Left lung (tissue), 10 donors: Measurements from ENCODE around the gene MBD6. TPM values are rescaled to one million over a fixed set of nuclear protein-coding genes. Genes with fewer than 3 reads are reported as not detected.

Source experiments
- ATAC-seq: fragments of 200-7000 bp; cut with Tn5 transposase; one replicate; pipeline ENCODE4 v1.9.1; 2020; ENCODE audit warnings: moderate library complexity
- DNase-seq, 4 donors: peaks; one replicate each; pipeline ENCODE4 v3.0.0-alpha.2; 2013 to 2020
- H3K27ac ChIP-seq, 2 donors: fragments of 200-600 bp; sonication (generic) in 1 of 2; one replicate each; pipeline versions ENCODE4 v1.5.0 to v1.8.0; 2020 to 2021
- H3K27me3 ChIP-seq, 2 donors: fragments of 200-600 bp; sonication (generic) in 1 of 2; one replicate each; pipeline versions ENCODE4 v1.5.0 to v1.8.0; 2020 to 2021
- H3K36me3 ChIP-seq, 2 donors: fragments of 200-600 bp; sonication (generic) in 1 of 2; one replicate each; pipeline versions ENCODE4 v1.5.0 to v1.8.0; 2020 to 2021
- H3K4me1 ChIP-seq, 2 donors: fragments of 200-600 bp; one replicate each; pipeline ENCODE4 v1.8.0; 2021
- H3K4me3 ChIP-seq, 2 donors: fragments of 200-600 bp; sonication (generic) in 1 of 2; one replicate each; pipeline versions ENCODE4 v1.5.0 to v1.8.0; 2020 to 2021; ENCODE audit warnings: mild to moderate bottlenecking in 1 of 2
- H3K9me3 ChIP-seq, 2 donors: fragments of 200-600 bp; sonication (generic) in 1 of 2; one replicate each; pipeline versions ENCODE4 v1.5.0 to v1.8.0; 2020 to 2021
- intact Hi-C, 2 donors: fragments of 100-400 bp; cut with DNase I; formaldehyde crosslinking; loops; one replicate each; pipeline versions ENCODE4 v1.11.2 to v1.14.2; 2022
- polyA plus RNA-seq, 6 donors: library from polyadenylated mRNA; unstranded; fragments of 120-200 nt; gene quantifications; one replicate each; pipeline ENCODE4 v1.2.1, GENCODE V29; 2013; ENCODE audit not compliant: insufficient read length in 6 of 6
- total RNA-seq, 2 donors: library from RNA; stranded (reverse); fragmentation: NEBNext Ultra II Directional; extraction: Animal tissue kit (Norgen Biotek cat#: 25700); gene quantifications; one replicate each; pipeline ENCODE4 v1.2.1, GENCODE V29; 2021
- TF ChIP-seq, protein P1 (sequence below), 2 donors: fragments of 200-600 bp; sonication (generic) in 1 of 2; IDR thresholded peaks; one replicate each; pipeline versions ENCODE4 v1.5.0 to v1.8.0; 2021; ENCODE audit warnings: antibody characterized with exemption in 2 of 2
- donor health status: DM: no; HTN: yes; CAD: no.
- donor health status: DM: no; HTN: no; CAD: no.

MBD6 gene
- total and polyA plus RNA-seq, 8 donors: 61.3 to 111 (median 73.2) TPM

DNA sequence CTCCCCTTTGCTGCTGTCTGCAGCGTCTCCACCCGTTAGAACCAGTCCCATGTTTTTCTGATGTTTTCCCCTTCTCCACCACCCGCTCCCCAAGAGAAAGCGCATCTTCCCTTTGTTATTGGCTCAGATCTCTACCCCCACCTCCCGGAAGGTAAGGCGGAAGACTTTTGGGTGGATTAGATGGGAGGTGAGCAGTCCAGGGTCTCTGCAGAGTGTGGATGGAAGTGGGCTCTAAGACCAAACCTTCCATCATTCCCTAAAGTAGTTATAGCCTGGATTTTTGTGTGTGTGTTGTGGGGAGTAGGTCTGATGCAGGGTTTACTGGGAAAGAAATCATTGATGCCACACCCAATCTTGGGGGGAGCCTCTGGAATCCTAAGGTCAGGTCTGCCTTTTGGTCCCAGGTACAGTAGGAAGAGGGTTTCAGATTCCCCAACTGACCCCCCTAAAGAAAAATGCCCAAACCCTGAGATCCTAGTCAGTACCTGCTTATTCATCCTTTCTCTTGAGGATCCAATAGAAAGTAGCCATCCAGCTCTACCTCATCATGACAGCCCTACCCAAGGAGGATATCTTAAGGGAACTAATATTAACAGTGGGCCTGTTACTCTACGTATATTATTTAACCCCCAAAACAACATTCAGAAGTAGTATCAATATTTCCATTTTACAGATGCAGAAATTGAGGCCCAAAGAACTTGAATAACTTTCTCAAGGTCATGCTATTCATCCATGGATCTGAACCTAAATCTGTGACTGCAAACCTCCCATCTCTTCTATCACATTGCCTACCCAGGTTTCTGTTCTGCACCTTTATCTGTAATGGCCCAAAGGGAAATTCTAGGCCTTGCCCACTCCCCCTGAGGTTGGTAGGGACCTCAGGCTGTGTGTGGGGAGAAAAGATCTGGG, 28.3 kb downstream of the MBD6 start:
- Histone ChIP-seq H3K4me3 (no peak overlapping the region), H3K4me1 (peaks cover 8 to 19% of the 10 kb centered on the region in 2 donors), H3K9me3 (no peaks in the 10 kb centered on the region), H3K27me3 (peaks cover 9 to 51% of the 10 kb centered on the region in 2 donors), H3K27ac (no peak overlapping the region), H3K36me3 (no peaks in the 10 kb centered on the region)
- intact Hi-C loops: no loop called here
- no peak for DNase-seq
- no peak for ATAC-seq
- TF ChIP-seq, protein P1, sequence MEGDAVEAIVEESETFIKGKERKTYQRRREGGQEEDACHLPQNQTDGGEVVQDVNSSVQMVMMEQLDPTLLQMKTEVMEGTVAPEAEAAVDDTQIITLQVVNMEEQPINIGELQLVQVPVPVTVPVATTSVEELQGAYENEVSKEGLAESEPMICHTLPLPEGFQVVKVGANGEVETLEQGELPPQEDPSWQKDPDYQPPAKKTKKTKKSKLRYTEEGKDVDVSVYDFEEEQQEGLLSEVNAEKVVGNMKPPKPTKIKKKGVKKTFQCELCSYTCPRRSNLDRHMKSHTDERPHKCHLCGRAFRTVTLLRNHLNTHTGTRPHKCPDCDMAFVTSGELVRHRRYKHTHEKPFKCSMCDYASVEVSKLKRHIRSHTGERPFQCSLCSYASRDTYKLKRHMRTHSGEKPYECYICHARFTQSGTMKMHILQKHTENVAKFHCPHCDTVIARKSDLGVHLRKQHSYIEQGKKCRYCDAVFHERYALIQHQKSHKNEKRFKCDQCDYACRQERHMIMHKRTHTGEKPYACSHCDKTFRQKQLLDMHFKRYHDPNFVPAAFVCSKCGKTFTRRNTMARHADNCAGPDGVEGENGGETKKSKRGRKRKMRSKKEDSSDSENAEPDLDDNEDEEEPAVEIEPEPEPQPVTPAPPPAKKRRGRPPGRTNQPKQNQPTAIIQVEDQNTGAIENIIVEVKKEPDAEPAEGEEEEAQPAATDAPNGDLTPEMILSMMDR (IDR thresholded peaks at IDR 0.05): no peak

DNA sequence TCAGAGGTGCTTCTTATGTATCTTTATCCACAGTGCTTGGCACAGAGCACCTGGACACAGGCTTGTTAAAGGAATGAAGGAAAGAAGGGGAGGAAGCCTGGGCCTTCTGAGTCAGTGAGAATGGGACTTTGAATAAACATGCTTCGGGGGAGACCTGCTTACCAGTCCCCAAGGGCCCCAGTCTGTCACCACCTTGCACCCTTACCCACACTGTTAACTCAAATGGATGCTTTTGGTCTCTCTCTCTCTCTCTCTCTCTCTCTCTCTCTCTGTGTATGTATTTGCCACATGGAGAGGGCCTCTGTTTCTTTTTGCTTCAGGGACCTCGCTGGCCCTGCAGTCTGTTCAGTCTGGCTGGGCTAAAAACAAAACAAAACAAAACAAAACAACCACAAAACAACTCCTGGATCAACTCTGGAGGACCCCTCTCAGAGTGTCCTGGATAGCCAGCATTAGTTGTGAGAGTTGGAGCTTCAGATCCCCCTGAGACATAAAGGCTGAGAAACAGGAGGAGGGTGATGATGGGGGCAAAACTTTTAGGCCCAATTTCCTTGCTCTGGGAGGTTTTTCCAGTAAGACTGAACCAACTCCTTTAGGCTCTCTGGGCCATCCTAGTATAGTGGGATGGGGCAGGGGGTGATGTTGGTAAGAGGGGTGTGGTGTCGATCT, 29.1 kb downstream of the MBD6 start:
- TF ChIP-seq, protein P1 (IDR thresholded peaks at IDR 0.05): no peak
- no peak overlapping the region for H3K4me3 ChIP-seq
- peaks cover 9 to 51% of the 10 kb centered on the region in 2 donors for H3K27me3 ChIP-seq
- H3K36me3 ChIP-seq: no peaks in the 10 kb centered on the region
- peaks cover 4 to 13% of the 10 kb centered on the region in 2 donors for H3K4me1 ChIP-seq
- intact Hi-C loops: no loop called here
- no peak overlapping the region for H3K27ac ChIP-seq
- ATAC-seq (no peak), DNase-seq (no peak)
- H3K9me3 ChIP-seq: no peaks in the 10 kb centered on the region

DNA sequence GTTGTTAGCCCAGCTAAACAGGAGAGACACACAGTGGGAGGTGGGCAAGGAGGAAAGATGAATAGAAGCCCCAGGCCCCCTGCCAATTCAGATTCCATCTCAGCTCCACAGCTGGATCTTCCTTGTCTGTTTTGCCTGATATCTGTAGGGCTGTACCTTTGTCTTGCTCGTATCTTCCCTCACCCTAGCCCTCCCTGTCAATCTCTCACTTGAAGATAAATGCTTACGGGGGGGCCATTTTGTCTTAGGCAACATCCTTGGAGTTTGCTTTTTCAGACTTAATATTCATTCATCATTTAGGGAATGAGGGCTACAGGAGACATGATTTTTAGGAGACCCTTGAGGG, 29.7 kb downstream of the MBD6 start:
- ATAC-seq (no peak), DNase-seq (no peak)
- intact Hi-C loops: no loop called here
- H3K27me3 ChIP-seq: peaks cover 9 to 51% of the 10 kb centered on the region in 2 donors
- H3K36me3 ChIP-seq: no peaks in the 10 kb centered on the region
- H3K27ac ChIP-seq: no peak overlapping the region
- H3K4me3 ChIP-seq: no peak overlapping the region
- TF ChIP-seq, protein P1 (IDR thresholded peaks at IDR 0.05): no peak
- no peaks in the 10 kb centered on the region for H3K9me3 ChIP-seq
- peaks cover 4 to 12% of the 10 kb centered on the region in 2 donors for H3K4me1 ChIP-seq

DNA sequence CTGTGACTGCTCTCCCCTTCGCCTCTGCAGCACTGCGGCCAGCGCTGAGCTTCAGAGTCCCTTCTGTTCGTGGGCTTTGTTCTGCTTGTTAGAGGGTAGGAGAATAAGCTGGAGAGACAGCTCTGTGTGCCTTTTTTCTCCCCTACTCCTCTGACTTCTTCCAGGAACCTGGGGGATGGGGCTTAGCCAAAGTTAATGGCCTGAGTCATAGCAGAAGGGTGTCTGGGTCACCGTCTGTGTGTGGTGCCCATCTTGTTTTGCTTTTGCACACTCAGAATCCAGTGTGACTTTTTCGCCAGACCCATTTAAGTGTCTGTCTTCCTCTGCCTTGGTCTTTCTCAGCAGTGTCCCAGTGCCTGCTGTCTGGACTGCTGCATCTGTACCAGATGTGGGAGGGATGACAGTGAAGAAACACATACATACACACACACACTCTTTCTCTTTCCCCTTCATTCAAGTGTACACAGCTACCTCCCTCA, 30.2 kb downstream of the MBD6 start:
- DNase-seq (no peak), ATAC-seq (peak; percentile 20)
- Histone ChIP-seq H3K27ac (no peak overlapping the region), H3K9me3 (no peaks in the 10 kb centered on the region), H3K36me3 (no peaks in the 10 kb centered on the region), H3K4me1 (peaks cover 4 to 8% of the 10 kb centered on the region in 2 donors), H3K27me3 (peaks cover 9 to 51% of the 10 kb centered on the region in 2 donors), H3K4me3 (no peak overlapping the region)
- TF ChIP-seq, protein P1 (IDR thresholded peaks at IDR 0.05): no peak
- intact Hi-C loops: no loop called here
